Endothelial cell of umbilical vein (primary cell): ENCODE measurements around the gene ANAPC16. TPM values are rescaled to one million over a fixed set of nuclear protein-coding genes. Genes with fewer than 3 reads are reported as not detected.

Experiments used
- BruUV-seq: library from RNA; stranded (reverse); fragments of 400-500 nt; replicated peaks from 2 replicates; lab custom pipeline; 2021; lab: Mats Ljungman, UMichigan
- CTCF ChIA-PET: fragments of 300-600, 350-600 bp; sonication (Branson Sonifier 250); formaldehyde crosslinking; loops from one replicate; lab custom pipeline; 2021; ENCODE audit warnings: antibody characterized with exemption, inconsistent platforms; lab: Charles Lee
- POLR2A ChIA-PET: fragments of 300-600, 350-600 bp; sonication (Branson Sonifier 250); formaldehyde crosslinking; loops from one replicate; lab custom pipeline; 2021; ENCODE audit warnings: antibody characterized with exemption, inconsistent platforms; lab: Charles Lee
- DNase-seq: peaks from one replicate; pipeline ENCODE4 v3.0.0-alpha.2; 2011; ENCODE audit warnings: low read depth, low spot score
- FAIRE-seq: peaks from 2 replicates; lab custom pipeline; 2011; peaks lifted over from hg19 to GRCh38; lab: Jason Lieb, UNC
- H2AFZ ChIP-seq: 2 replicates; pipeline ENCODE4 v1.6.0; 2012; ENCODE audit warnings: low read depth, low read length, control low read depth, inconsistent platforms
- H3K27ac ChIP-seq: 2 replicates; pipeline ENCODE4 v1.5.1; 2011; ENCODE audit warnings: low read depth, mild to moderate bottlenecking, control low read depth, low read length, moderate library complexity; ENCODE audit not compliant: insufficient read depth
- H3K27me3 ChIP-seq, 2 experiments: 2 replicates each; pipeline versions ENCODE4 v1.6.0 to v1.6.1; 2011; ENCODE audit warnings: low read length in 2 of 2, mixed read lengths in 1 of 2; ENCODE audit not compliant: control insufficient read depth in 2 of 2, insufficient read depth in 2 of 2
- H3K36me3 ChIP-seq, 2 experiments: 2 replicates in 1 of 2; 3 replicates in 1 of 2; pipeline ENCODE4 v1.5.1; 2011; ENCODE audit warnings: low read length in 2 of 2, mild to moderate bottlenecking in 1 of 2, moderate library complexity in 1 of 2; ENCODE audit not compliant: control insufficient read depth in 2 of 2, insufficient read depth in 2 of 2; ENCODE audit errors: extremely low read depth in 1 of 2
- H3K4me1 ChIP-seq: 3 replicates; pipeline ENCODE4 v1.5.1; 2011; ENCODE audit warnings: mild to moderate bottlenecking, low read length; ENCODE audit not compliant: control insufficient read depth, insufficient read depth; ENCODE audit errors: extremely low read depth
- H3K4me2 ChIP-seq: 2 replicates; pipeline ENCODE4 v1.6.1; 2011; ENCODE audit warnings: low read length, control low read depth, mixed read lengths; ENCODE audit not compliant: insufficient read depth
- H3K4me3 ChIP-seq, 3 experiments: fragments of 200-600 bp in 1 of 3; sonication (generic), shearing (Covaris generic) in 1 of 3; replicated peaks in 1 of 3; 2 replicates each; pipeline ENCODE4 v1.5.1; 2011 to 2016; ENCODE audit warnings: control low read depth in 3 of 3, low read length in 3 of 3, mild to moderate bottlenecking in 2 of 3, inconsistent platforms in 1 of 3, low read depth in 1 of 3, moderate library complexity in 1 of 3; ENCODE audit not compliant: insufficient read depth in 1 of 3
- H3K79me2 ChIP-seq: 2 replicates; pipeline ENCODE4 v1.6.0; 2012; ENCODE audit warnings: low read length, inconsistent platforms; ENCODE audit not compliant: control insufficient read depth, insufficient read depth
- H3K9ac ChIP-seq: replicated peaks from 2 replicates; pipeline ENCODE3; 2011; ENCODE audit warnings: low read length, control low read depth; ENCODE audit not compliant: insufficient read depth; ENCODE audit errors: extremely low read depth
- H3K9me1 ChIP-seq: replicated peaks from 3 replicates; pipeline ENCODE4 v1.6.0; 2011; ENCODE audit warnings: mild to moderate bottlenecking, low read length; ENCODE audit not compliant: control insufficient read depth, insufficient read depth; ENCODE audit errors: extremely low read depth
- H3K9me3 ChIP-seq: replicated peaks from 2 replicates; pipeline ENCODE4 v1.5.1; 2012; ENCODE audit warnings: low read length, inconsistent platforms; ENCODE audit not compliant: control insufficient read depth, insufficient read depth
- H4K20me1 ChIP-seq: replicated peaks from 2 replicates; pipeline ENCODE3; 2011; ENCODE audit warnings: mild to moderate bottlenecking, low read length; ENCODE audit not compliant: control insufficient read depth, insufficient read depth; ENCODE audit errors: extremely low read depth
- CTCF ChIP-seq, 2 donors: IDR thresholded peaks; 1 replicate in 1 of 2; 2 replicates in 1 of 2; pipeline ENCODE4 v1.5.1; 2011; ENCODE audit warnings: low read length in 2 of 2, mild to moderate bottlenecking in 2 of 2, moderate library complexity in 2 of 2, control low read depth in 1 of 2, inconsistent platforms in 1 of 2, low read depth in 1 of 2; ENCODE audit not compliant: insufficient read depth in 1 of 2; ENCODE audit errors: extremely low read depth in 1 of 2
- EZH2 ChIP-seq: IDR thresholded peaks from 2 replicates; pipeline ENCODE4 v1.6.1; 2012; ENCODE audit warnings: borderline replicate concordance, low read depth, mild to moderate bottlenecking, moderate library complexity, low read length, inconsistent platforms; ENCODE audit not compliant: severe bottlenecking
- FOS ChIP-seq: IDR thresholded peaks from 2 replicates; pipeline ENCODE4 v1.6.1; 2011; ENCODE audit warnings: mild to moderate bottlenecking, low read length, moderate library complexity, borderline replicate concordance; ENCODE audit not compliant: insufficient read depth
- GATA2 ChIP-seq: IDR thresholded peaks from 2 replicates; pipeline ENCODE4 v1.7.0; 2011; ENCODE audit warnings: low read depth, mild to moderate bottlenecking, moderate library complexity, mixed read lengths, low read length; ENCODE audit not compliant: insufficient read length, insufficient read depth
- JUN ChIP-seq: IDR thresholded peaks from 2 replicates; pipeline ENCODE4 v1.6.1; 2011; ENCODE audit warnings: borderline replicate concordance, low read depth; ENCODE audit not compliant: insufficient read length, insufficient read depth
- MAX ChIP-seq: IDR thresholded peaks from 2 replicates; pipeline ENCODE4 v1.6.1; 2011; ENCODE audit not compliant: insufficient read depth, insufficient read length
- MYC ChIP-seq: IDR thresholded peaks from one replicate; pipeline ENCODE4 v1.6.1; 2011; ENCODE audit warnings: mild to moderate bottlenecking, low read depth, low read length
- POLR2AphosphoS5 ChIP-seq: IDR thresholded peaks from 2 replicates; pipeline ENCODE4 v1.6.1; 2012; ENCODE audit warnings: low read depth, mild to moderate bottlenecking, control low read depth, low read length, moderate library complexity; ENCODE audit not compliant: insufficient read depth
- dilution Hi-C: fragments of 300-500 bp; cut with MboI; formaldehyde crosslinking; loops from one replicate; pipeline ENCODE4 v1.15.0; 2019; ENCODE audit warnings: low sequenced_read_pairs; ENCODE audit not compliant: extremely low pct_ligation_motif_present
- intact Hi-C: fragments of 100-400 bp; cut with micrococcal nuclease; formaldehyde crosslinking; loops from one replicate; pipeline ENCODE4 v1.10.0; 2022
- polyA plus RNA-seq, 4 experiments: library from polyadenylated mRNA; depleted of rRNA in 3 of 4; stranded (reverse) in 3 of 4; unstranded in 1 of 4; fragments of >200 nt; gene quantifications; 2 replicates each; pipeline versions ENCODE4 v1.2.1 to v1.2.3, GENCODE V29; 2011 to 2012; ENCODE audit warnings: missing spikeins in 1 of 4
- total RNA-seq: library from RNA; stranded (reverse); gene quantifications from 2 replicates; pipeline ENCODE4 v1.2.3, GENCODE V29; 2021

Gene ANAPC16
- total and polyA plus RNA-seq, 2 donors (not counting 3 experiments of a cell fraction or from before 2014, with no cell fraction given): 38.1 to 44.4 TPM

- Histone ChIP-seq H3K4me2 (no peak overlapping the region), H3K27ac (no peak overlapping the region), H3K4me1 (peaks cover 23% of the 10 kb centered on the region), H3K4me3 (no peak overlapping the region), H3K9me1 (no peaks in the 10 kb centered on the region), H2AFZ (no peak overlapping the region), H3K9me3 (no peaks in the 10 kb centered on the region), H3K27me3 (no peaks in the 10 kb centered on the region), H3K9ac (no peak overlapping the region), H3K79me2 (no peaks in the 10 kb centered on the region), H4K20me1 (no peaks in the 10 kb centered on the region), H3K36me3 (no peaks in the 10 kb centered on the region)
- dilution Hi-C loops: no loop called here
- no TSS peak for BruUV-seq
- DNase-seq (no peak), FAIRE-seq (no peak)
- intact Hi-C loops: no loop called here
- ChIA-PET CTCF (interaction anchor here (1.1 to 2.7 kb wide), 2 partner anchors 19 to 78 kb away, joined by 3 to 13 read pairs; no protein-coding TSS in a partner anchor), POLR2A (interaction anchor here (0.6 to 1.2 kb wide), 3 partner anchors 17 to 49 kb away, joined by 3 to 9 read pairs (median 4); no protein-coding TSS in a partner anchor)
- TF ChIP-seq POLR2AphosphoS5 (no peak), CTCF (IDR thresholded peaks at IDR 0.05; ENCODE audit: extremely low read depth in 1 of 2, insufficient read depth in 1 of 2, low read depth in 1 of 2, low read length in 2 of 2) (no peak), FOS (no peak), MAX (no peak), JUN (no peak), EZH2 (no peak), MYC (no peak), GATA2 (no peak)
Measured at GRCh38 chr10:72255977-72256729, 40.3 kb downstream of the ANAPC16 start.
